Measurements from ENCODE around the gene ZNF787.

DNA sequence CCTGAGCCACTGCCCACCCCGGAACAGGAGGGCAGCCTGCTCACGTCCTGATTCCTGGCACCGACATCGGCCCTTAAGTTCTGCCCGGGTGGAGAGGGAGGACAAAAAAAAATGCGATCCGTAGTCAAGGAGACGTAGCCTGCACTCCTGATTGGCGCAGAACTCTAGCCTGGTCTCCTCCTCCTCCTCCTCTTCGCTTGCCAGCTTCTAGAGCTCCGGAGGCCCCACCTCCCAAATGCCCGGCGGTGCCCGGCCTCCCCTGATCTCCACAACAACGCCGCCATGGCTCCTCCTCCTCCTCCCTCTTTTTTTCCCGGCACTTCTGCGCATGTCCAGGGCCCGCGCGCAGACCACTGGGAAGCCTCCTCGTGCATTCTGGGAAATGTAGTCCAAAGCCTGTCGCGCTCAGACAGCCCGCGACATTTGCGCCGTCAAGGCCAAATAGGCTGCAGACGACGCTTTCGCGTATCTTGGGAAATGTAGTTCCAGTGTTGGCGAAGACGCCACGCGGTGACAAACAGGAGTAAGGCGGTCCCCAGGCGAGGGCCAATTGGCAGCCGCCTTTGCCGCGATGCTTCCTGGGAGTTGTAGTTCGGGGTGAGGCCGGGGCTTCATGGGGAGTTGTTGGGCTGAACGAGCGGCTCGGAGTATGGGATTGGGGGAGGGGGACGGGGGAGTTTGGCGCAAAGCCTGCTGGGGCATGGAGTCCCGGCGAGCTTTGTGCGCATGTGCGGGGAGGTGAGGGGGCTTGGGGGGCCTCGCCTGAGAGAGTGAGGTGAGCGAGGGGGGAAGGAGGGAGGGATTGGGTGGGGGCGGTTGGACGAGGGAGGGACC is 19.7 kb upstream of the ZNF787 start, which contains the start of gene ZNF444:
- TF ChIP-seq, protein P1, sequence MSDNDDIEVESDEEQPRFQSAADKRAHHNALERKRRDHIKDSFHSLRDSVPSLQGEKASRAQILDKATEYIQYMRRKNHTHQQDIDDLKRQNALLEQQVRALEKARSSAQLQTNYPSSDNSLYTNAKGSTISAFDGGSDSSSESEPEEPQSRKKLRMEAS (IDR thresholded peaks at IDR 0.05): peak; percentile 80
- TF ChIP-seq, protein P2, sequence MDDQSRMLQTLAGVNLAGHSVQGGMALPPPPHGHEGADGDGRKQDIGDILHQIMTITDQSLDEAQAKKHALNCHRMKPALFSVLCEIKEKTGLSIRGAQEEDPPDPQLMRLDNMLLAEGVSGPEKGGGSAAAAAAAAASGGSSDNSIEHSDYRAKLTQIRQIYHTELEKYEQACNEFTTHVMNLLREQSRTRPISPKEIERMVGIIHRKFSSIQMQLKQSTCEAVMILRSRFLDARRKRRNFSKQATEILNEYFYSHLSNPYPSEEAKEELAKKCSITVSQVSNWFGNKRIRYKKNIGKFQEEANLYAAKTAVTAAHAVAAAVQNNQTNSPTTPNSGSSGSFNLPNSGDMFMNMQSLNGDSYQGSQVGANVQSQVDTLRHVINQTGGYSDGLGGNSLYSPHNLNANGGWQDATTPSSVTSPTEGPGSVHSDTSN (IDR thresholded peaks at IDR 0.05): no peak
- TF ChIP-seq, protein P3, sequence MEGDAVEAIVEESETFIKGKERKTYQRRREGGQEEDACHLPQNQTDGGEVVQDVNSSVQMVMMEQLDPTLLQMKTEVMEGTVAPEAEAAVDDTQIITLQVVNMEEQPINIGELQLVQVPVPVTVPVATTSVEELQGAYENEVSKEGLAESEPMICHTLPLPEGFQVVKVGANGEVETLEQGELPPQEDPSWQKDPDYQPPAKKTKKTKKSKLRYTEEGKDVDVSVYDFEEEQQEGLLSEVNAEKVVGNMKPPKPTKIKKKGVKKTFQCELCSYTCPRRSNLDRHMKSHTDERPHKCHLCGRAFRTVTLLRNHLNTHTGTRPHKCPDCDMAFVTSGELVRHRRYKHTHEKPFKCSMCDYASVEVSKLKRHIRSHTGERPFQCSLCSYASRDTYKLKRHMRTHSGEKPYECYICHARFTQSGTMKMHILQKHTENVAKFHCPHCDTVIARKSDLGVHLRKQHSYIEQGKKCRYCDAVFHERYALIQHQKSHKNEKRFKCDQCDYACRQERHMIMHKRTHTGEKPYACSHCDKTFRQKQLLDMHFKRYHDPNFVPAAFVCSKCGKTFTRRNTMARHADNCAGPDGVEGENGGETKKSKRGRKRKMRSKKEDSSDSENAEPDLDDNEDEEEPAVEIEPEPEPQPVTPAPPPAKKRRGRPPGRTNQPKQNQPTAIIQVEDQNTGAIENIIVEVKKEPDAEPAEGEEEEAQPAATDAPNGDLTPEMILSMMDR (IDR thresholded peaks at IDR 0.05): no peak
- no peak for TF ChIP-seq RAD21 (conservative IDR thresholded peaks at IDR 0.05 in 1 of 2, IDR thresholded peaks at IDR 0.05 in 1 of 2)
- TF ChIP-seq, protein P4, sequence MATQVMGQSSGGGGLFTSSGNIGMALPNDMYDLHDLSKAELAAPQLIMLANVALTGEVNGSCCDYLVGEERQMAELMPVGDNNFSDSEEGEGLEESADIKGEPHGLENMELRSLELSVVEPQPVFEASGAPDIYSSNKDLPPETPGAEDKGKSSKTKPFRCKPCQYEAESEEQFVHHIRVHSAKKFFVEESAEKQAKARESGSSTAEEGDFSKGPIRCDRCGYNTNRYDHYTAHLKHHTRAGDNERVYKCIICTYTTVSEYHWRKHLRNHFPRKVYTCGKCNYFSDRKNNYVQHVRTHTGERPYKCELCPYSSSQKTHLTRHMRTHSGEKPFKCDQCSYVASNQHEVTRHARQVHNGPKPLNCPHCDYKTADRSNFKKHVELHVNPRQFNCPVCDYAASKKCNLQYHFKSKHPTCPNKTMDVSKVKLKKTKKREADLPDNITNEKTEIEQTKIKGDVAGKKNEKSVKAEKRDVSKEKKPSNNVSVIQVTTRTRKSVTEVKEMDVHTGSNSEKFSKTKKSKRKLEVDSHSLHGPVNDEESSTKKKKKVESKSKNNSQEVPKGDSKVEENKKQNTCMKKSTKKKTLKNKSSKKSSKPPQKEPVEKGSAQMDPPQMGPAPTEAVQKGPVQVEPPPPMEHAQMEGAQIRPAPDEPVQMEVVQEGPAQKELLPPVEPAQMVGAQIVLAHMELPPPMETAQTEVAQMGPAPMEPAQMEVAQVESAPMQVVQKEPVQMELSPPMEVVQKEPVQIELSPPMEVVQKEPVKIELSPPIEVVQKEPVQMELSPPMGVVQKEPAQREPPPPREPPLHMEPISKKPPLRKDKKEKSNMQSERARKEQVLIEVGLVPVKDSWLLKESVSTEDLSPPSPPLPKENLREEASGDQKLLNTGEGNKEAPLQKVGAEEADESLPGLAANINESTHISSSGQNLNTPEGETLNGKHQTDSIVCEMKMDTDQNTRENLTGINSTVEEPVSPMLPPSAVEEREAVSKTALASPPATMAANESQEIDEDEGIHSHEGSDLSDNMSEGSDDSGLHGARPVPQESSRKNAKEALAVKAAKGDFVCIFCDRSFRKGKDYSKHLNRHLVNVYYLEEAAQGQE (IDR thresholded peaks at IDR 0.05): peak; percentile 39; the same call in 1 of the 2 replicates

All from A549 (cell line).